Liver (tissue), 3 donors: ENCODE data around the gene EIF4H.

Experiments
- GABPA ChIP-seq, 2 donors: IDR thresholded peaks in 1 of 2; conservative IDR thresholded peaks in 1 of 2; 2 replicates each; pipeline ENCODE4 v1.6.1; 2016; ENCODE audit warnings: antibody characterized with exemption in 2 of 2, mild to moderate bottlenecking in 1 of 2, moderate library complexity in 1 of 2
- MAX ChIP-seq: IDR thresholded peaks from 2 replicates; pipeline ENCODE4 v1.6.1; 2016; ENCODE audit warnings: antibody characterized with exemption
- SP1 ChIP-seq: IDR thresholded peaks from 2 replicates; pipeline ENCODE4 v1.6.1; 2018; ENCODE audit warnings: antibody characterized with exemption, mild to moderate bottlenecking
- TAF1 ChIP-seq: conservative IDR thresholded peaks from 2 replicates; pipeline ENCODE4 v1.6.1; 2016; ENCODE audit warnings: antibody characterized with exemption, mild to moderate bottlenecking
- YY1 ChIP-seq: IDR thresholded peaks from 2 replicates; pipeline ENCODE4 v1.6.1; 2016; ENCODE audit warnings: antibody characterized with exemption, mild to moderate bottlenecking
- TF ChIP-seq, protein P1 (sequence below): fragments of 150-350 bp; IDR thresholded peaks from 2 replicates; pipeline ENCODE4 v1.5.1; 2017; ENCODE audit warnings: improper control_type of control experiment, low read depth, low read length; ENCODE audit not compliant: missing input control
- TF ChIP-seq, protein P2 (sequence below): IDR thresholded peaks from 2 replicates; pipeline ENCODE4 v1.6.1; 2016; ENCODE audit warnings: antibody characterized with exemption, mild to moderate bottlenecking
- TF ChIP-seq, protein P3 (sequence below): IDR thresholded peaks from 2 replicates; pipeline ENCODE4 v1.6.1; 2016; ENCODE audit warnings: antibody characterized with exemption
- donor health status: healthy.
- donor health status: healthy.

- TF ChIP-seq, protein P1, sequence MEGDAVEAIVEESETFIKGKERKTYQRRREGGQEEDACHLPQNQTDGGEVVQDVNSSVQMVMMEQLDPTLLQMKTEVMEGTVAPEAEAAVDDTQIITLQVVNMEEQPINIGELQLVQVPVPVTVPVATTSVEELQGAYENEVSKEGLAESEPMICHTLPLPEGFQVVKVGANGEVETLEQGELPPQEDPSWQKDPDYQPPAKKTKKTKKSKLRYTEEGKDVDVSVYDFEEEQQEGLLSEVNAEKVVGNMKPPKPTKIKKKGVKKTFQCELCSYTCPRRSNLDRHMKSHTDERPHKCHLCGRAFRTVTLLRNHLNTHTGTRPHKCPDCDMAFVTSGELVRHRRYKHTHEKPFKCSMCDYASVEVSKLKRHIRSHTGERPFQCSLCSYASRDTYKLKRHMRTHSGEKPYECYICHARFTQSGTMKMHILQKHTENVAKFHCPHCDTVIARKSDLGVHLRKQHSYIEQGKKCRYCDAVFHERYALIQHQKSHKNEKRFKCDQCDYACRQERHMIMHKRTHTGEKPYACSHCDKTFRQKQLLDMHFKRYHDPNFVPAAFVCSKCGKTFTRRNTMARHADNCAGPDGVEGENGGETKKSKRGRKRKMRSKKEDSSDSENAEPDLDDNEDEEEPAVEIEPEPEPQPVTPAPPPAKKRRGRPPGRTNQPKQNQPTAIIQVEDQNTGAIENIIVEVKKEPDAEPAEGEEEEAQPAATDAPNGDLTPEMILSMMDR = no peak
- no peak for TF ChIP-seq YY1
- no peak for TF ChIP-seq TAF1
- TF ChIP-seq SP1 = no peak
- TF ChIP-seq MAX = no peak
- TF ChIP-seq, protein P2, sequence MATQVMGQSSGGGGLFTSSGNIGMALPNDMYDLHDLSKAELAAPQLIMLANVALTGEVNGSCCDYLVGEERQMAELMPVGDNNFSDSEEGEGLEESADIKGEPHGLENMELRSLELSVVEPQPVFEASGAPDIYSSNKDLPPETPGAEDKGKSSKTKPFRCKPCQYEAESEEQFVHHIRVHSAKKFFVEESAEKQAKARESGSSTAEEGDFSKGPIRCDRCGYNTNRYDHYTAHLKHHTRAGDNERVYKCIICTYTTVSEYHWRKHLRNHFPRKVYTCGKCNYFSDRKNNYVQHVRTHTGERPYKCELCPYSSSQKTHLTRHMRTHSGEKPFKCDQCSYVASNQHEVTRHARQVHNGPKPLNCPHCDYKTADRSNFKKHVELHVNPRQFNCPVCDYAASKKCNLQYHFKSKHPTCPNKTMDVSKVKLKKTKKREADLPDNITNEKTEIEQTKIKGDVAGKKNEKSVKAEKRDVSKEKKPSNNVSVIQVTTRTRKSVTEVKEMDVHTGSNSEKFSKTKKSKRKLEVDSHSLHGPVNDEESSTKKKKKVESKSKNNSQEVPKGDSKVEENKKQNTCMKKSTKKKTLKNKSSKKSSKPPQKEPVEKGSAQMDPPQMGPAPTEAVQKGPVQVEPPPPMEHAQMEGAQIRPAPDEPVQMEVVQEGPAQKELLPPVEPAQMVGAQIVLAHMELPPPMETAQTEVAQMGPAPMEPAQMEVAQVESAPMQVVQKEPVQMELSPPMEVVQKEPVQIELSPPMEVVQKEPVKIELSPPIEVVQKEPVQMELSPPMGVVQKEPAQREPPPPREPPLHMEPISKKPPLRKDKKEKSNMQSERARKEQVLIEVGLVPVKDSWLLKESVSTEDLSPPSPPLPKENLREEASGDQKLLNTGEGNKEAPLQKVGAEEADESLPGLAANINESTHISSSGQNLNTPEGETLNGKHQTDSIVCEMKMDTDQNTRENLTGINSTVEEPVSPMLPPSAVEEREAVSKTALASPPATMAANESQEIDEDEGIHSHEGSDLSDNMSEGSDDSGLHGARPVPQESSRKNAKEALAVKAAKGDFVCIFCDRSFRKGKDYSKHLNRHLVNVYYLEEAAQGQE = no peak
- TF ChIP-seq, protein P3, sequence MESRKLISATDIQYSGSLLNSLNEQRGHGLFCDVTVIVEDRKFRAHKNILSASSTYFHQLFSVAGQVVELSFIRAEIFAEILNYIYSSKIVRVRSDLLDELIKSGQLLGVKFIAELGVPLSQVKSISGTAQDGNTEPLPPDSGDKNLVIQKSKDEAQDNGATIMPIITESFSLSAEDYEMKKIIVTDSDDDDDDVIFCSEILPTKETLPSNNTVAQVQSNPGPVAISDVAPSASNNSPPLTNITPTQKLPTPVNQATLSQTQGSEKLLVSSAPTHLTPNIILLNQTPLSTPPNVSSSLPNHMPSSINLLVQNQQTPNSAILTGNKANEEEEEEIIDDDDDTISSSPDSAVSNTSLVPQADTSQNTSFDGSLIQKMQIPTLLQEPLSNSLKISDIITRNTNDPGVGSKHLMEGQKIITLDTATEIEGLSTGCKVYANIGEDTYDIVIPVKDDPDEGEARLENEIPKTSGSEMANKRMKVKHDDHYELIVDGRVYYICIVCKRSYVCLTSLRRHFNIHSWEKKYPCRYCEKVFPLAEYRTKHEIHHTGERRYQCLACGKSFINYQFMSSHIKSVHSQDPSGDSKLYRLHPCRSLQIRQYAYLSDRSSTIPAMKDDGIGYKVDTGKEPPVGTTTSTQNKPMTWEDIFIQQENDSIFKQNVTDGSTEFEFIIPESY = no peak
- TF ChIP-seq GABPA (IDR thresholded peaks at IDR 0.05 in 1 of 2, conservative IDR thresholded peaks at IDR 0.05 in 1 of 2) = no peak
Measured at GRCh38 chr7:74187915-74188675, 13.9 kb downstream of the EIF4H start.
